ENCODE results near the gene RPS3. TPM values are rescaled to one million over a fixed set of nuclear protein-coding genes. Genes with fewer than 3 reads are reported as not detected.
A peak's percentile ranks its signal among the peaks of the same experiment; 100 is the strongest.

RPS3 gene
- total and polyA plus RNA-seq, 2 of the 13 experiments (the other 11 are each of a cell fraction or from before 2014, with no cell fraction given) = 2,143 to 3,616 TPM

- TF ChIP-seq HINFP (CRISPR knock-in tag; IDR thresholded peaks at IDR 0.05; ENCODE audit: low read depth) (peak; percentile 66; the same call in 1 of the 2 replicates), ELK4 (CRISPR knock-in tag; IDR thresholded peaks at IDR 0.05; ENCODE audit: borderline replicate concordance) (no peak; the same call in 1 of the 2 replicates), BHLHE40 (IDR thresholded peaks at IDR 0.05; ENCODE audit: low read length) (peak; percentile 49; the same call in 1 of the 2 replicates), RFX3 (CRISPR knock-in tag; IDR thresholded peaks at IDR 0.05) (no peak), POLR2G (IDR thresholded peaks at IDR 0.05; ENCODE audit: low read depth, low read length) (peak; percentile 100), THRA (CRISPR knock-in tag; IDR thresholded peaks at IDR 0.05; ENCODE audit: borderline replicate concordance) (peak; percentile 88), HIVEP1 (CRISPR knock-in tag; IDR thresholded peaks at IDR 0.05) (peak; percentile 88), USF2 (IDR thresholded peaks at IDR 0.05; ENCODE audit: low read depth, low read length) (no peak), USF2 (CRISPR knock-in tag; IDR thresholded peaks at IDR 0.05; ENCODE audit: borderline replicate concordance) (no peak), PHF8 (CRISPR knock-in tag; IDR thresholded peaks at IDR 0.05) (peak; percentile 97), KAT8 (CRISPR knock-in tag; IDR thresholded peaks at IDR 0.05) (peak; percentile 96), FOXP4 (CRISPR knock-in tag; IDR thresholded peaks at IDR 0.05) (peak; percentile 39; the same call in 1 of the 2 replicates), PAF1 (CRISPR knock-in tag; IDR thresholded peaks at IDR 0.05) (no peak), ZMAT3 (CRISPR knock-in tag; conservative IDR thresholded peaks at IDR 0.05) (peak; percentile 90), ZBTB21 (CRISPR knock-in tag; IDR thresholded peaks at IDR 0.05) (peak; percentile 85), XRCC5 (optimal IDR thresholded peaks at IDR 0.05; ENCODE audit: low read length) (peak; percentile 91), ZNF232 (CRISPR knock-in tag; IDR thresholded peaks at IDR 0.05; ENCODE audit: borderline replicate concordance) (peak; percentile 86; the same call in 1 of the 2 replicates)
Observed at GRCh38 chr11:75399344-75400145, at the start of gene RPS3 (continued).

Data from HepG2 (cell line).